RCC 7860 (cell line): ENCODE measurements around the gene TNS1.
"Not testable (repeated sequence)": the region's sequence is repeated elsewhere in the genome, so short reads cannot be mapped to it uniquely, and the experiment has no call there.

ENCODE experiments used
- DNase-seq: peaks from one replicate; pipeline ENCODE4 v3.0.0-alpha.2; 2015; ENCODE audit warnings: low spot score
- FAIRE-seq: peaks from 2 replicates; lab custom pipeline; 2012; peaks lifted over from hg19 to GRCh38; lab: Jason Lieb, UNC

TNS1 gene

DNA sequence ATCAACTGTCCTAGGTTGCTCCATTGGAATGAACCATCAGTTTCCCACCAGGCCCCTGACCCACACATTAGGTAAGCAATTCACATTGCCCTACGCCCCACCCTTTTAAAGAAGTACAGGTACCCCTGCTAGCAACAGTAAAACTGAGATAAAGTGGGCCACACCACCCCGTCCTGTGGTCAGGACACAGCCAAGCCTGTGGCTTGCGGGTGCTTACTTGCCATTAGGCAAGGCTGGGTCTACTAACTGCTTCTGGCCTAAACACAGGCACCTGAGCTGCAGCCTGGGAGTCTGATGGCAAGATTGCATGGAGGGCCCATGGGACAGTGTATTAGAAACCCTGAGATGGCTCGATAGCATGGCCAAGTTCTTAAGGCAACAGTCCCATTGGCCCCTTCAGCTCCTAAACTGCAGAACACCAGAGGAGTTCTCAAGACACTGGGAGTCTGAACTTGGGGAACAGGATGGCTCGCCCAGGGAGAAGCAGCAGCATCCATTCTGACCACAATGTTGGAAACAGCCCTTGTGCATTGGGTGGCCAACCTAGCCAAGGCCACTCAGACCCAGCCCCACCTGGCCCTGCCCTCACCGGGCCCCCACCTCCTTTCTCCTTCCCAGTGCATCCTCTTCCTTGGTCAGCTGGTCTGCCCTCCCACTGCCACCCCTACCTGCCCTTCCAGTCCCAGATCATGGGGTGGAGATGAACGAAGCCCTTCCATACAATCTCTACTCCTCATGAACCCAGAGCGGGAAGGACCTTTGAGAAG is 177.1 kb downstream of the TNS1 start:
- no peak for FAIRE-seq
- DNase-seq = no peak

GRCh38 chr2:217824223-217824622 is 178.6 kb downstream of the TNS1 start:
- DNase-seq (no peak), FAIRE-seq (no peak)

- no peak for FAIRE-seq
- DNase-seq = no peak
Observed at GRCh38 chr2:217823626-217824025, 179.2 kb downstream of the TNS1 start.

- FAIRE-seq = no peak
Observed at GRCh38 chr2:217822296-217823252, 180.2 kb downstream of the TNS1 start.

GRCh38 chr2:217821536-217822147 is 181.2 kb downstream of the TNS1 start:
- FAIRE-seq = no peak
- DNase-seq = no peak

More at GRCh38 chr2:217822296-217823252, 180.2 kb downstream of the TNS1 start:
- no peak for DNase-seq

- DNase-seq (no peak), FAIRE-seq (no peak)
Observed at GRCh38 chr2:217820904-217821303, 181.9 kb downstream of the TNS1 start.

GRCh38 chr2:217820091-217820819 is 182.5 kb downstream of the TNS1 start:
- no peak for DNase-seq
- no peak for FAIRE-seq

GRCh38 chr2:217818293-217818850 is 184.4 kb downstream of the TNS1 start:
- DNase-seq = no peak

DNA sequence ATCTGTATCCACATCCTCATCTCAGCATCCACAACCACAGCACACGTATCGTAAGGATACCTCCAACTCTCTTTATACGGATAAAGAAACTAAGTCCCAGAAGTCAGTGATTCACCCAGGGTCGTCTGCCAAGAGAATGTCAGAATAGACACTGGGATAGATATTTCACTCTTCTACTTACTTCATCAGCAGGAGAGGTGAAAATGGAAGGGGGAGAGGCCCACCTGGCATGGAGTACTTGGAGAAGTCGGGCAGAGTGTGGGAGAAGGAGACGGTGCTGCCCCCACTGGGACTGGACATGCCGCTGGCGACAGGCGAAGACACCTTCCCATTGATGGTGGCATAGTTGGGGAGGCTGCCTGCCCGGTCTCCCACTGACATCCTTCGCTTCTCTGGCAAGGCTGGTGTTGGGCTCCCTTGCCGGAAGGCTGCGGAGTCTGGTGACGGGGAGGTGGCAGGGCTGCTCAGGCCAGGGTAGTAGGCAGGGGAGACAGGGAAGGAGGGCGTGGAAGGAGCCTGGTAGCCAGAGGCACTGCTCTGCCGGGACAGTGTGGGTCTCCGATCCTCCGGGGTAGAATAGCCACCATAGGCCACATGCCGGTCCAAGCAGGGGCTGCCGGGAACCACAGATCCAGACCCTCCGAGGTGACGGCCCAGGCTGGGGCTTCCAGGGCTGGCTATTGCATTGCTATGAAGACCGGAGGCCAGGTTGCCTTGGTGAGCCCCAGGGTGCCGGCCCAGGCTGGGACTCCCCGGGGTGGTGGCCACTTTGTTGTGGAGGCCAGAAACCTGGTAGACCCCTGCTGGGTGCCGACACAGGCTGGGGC is 185.1 kb downstream of the TNS1 start:
- FAIRE-seq (no peak), DNase-seq (no peak)

More at GRCh38 chr2:217818293-217818850, 184.4 kb downstream of the TNS1 start:
- no peak for FAIRE-seq

- FAIRE-seq = no peak
Observed at GRCh38 chr2:217816396-217816869, 186.4 kb downstream of the TNS1 start.

DNA sequence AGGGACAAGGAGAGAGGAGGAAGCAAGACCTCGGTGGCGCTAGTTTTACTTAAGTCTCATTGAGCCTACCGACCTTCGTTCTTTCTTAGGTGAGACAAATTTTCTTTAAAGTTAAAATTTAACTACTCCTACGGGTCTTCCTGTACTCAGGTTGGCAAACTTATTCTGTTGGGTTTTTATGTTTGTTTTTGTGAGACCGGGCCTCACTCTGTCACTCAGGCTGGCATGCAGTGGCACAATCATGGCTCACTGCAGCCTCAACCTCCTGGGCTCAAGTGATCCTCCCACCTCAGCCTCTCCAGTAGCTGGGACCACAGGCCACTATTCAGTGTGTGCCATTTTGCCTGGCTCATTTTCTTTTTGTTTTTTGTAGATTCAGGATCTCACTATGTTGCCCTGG is 189.0 kb downstream of the TNS1 start:
- FAIRE-seq = no peak
- DNase-seq = no peak

More at GRCh38 chr2:217816396-217816869, 186.4 kb downstream of the TNS1 start:
- no peak for DNase-seq

DNA sequence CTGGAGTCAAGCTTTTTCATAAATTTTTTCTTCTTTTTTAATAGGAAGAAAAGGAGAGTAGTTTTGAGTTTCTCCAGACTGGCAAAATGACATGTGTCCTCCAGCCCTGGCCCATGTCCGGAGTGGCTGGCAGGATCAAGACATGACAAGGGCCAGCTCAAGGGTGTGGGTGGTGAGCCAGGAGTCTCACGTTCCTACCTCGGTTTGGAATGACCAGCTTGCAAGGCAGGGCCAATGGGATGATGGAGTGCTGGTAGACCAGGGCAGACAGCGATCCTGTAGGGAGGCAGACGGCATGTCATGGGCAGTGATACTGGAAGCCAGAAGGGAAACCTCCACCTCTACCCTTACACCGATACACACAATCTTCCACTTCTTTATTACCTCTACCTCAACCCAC is 190.6 kb downstream of the TNS1 start:
- DNase-seq (no peak), FAIRE-seq (no peak)

DNA sequence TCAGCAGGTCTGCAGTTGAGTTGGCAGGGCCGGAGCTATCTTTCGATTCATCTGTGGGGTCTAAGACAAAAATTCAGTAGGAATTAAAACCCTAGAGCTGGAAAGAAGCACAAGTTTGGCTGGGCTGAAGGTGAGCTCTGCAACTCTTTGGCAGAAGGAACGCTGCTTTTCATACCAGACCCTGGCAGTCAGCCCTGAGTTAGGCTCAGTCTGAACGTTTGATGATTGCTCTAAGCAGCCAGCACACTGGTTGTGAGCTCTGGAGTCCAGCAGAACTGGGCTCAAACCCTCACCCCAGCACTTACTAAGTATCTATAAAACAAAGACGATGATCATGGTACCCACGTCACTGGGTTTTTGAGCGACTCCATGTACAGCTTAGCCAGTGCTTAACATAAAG is 192.5 kb downstream of the TNS1 start:
- no peak for FAIRE-seq
- DNase-seq = no peak

GRCh38 chr2:217809736-217810135 is 193.1 kb downstream of the TNS1 start:
- FAIRE-seq (no peak), DNase-seq (no peak)

- not testable (repeated sequence) for DNase-seq, FAIRE-seq
Observed at GRCh38 chr2:217808967-217809366, 193.8 kb downstream of the TNS1 start.

DNA sequence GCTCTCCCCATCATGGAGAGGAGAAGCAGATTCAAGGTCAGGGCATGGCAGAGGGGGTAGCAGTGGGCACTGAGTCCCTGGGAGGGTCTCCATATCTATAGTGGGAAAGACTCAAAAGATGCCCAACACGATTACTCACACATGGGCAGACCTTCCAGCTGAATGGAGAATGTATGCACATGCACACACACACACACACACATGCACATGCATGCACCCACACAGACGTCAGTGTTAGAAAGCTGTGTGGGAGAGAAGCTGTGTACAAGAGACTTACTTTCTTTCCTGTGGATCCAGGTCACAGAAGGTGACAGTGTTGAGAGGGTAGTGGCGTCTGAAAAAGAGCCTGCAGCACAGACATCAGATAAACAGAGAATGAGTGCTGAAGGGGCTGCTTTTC is 194.5 kb downstream of the TNS1 start:
- no peak for DNase-seq
- no peak for FAIRE-seq

DNA sequence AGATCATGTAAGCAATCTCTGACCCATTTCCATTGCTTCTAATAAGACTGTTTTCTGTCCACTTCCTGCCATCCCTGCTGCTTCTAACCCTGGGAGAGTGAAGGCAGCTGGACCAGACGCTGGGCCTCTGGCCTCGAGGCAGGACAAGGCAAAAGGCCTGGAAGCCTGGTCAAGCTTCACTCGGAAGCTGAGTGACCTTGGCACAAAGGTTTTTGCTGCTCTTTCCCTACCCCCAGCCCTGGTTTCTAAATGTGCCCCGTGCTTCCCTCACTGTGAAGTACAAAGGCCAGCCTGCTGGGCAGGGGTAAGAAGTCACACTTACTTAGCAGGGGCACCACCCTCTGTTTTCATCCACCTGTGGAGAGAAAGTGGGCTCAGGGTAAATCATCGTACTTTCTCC is 195.0 kb downstream of the TNS1 start:
- DNase-seq (no peak), FAIRE-seq (no peak)

GRCh38 chr2:217807025-217807424 is 195.8 kb downstream of the TNS1 start:
- no peak for DNase-seq
- no peak for FAIRE-seq

DNA sequence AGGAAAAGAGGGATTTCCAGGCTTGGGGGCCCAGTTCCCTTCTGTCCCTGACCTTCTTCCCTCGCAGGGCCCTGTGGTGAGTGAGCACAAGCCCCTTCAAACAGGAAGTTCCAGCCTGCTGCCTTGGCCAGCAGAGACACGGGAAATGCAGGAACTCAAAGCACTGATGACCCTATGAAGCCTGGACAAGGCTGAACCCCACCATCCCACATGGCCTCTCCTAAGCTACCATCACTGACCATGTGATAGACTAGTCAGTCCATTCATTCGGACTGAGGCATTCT is 196.4 kb downstream of the TNS1 start:
- DNase-seq = no peak
- no peak for FAIRE-seq
